Measurements from ENCODE around the gene GALNT10.
"Not testable (repeated sequence)": the region's sequence is repeated elsewhere in the genome, so short reads cannot be mapped to it uniquely, and the experiment has no call there.

The GALNT10 gene

GRCh38 chr5:154190595-154191304, at the start of gene GALNT10:
Gene GALNT10 (plus strand): TSS chr5:154190733. CDS start chr5:154190867, 134 bp downstream.
- DNase-seq: peak; percentile 81

- DNase-seq: no peak
These were observed 48.8 kb upstream of the GALNT10 start for GRCh38 chr5:154141745-154142221.

GRCh38 chr5:154143211-154143641, 47.3 kb upstream of the GALNT10 start:
- DNase-seq: no peak

GRCh38 chr5:154145268-154145667, 45.3 kb upstream of the GALNT10 start:
- DNase-seq: no peak

- DNase-seq: no peak
These were observed 44.1 kb upstream of the GALNT10 start for GRCh38 chr5:154146409-154146808.

GRCh38 chr5:154147666-154148065, 42.9 kb upstream of the GALNT10 start:
- no peak for DNase-seq

GRCh38 chr5:154150471-154150870, 40.1 kb upstream of the GALNT10 start:
- DNase-seq: not testable (repeated sequence)

GRCh38 chr5:154157483-154158378, 32.8 kb upstream of the GALNT10 start:
- DNase-seq: no peak

GRCh38 chr5:154158379-154158737, 32.2 kb upstream of the GALNT10 start:
- DNase-seq: no peak

- no peak for DNase-seq
These were observed 31.2 kb upstream of the GALNT10 start for GRCh38 chr5:154159343-154159742.

- peak; percentile 77 for DNase-seq
These were observed 27.9 kb upstream of the GALNT10 start for GRCh38 chr5:154162539-154163151.

- no peak for DNase-seq
These were observed 26.9 kb upstream of the GALNT10 start for GRCh38 chr5:154163327-154164248.

- DNase-seq: no peak
These were observed 26.3 kb upstream of the GALNT10 start for GRCh38 chr5:154164249-154164581.

GRCh38 chr5:154165886-154166285, 24.6 kb upstream of the GALNT10 start:
- DNase-seq: no peak

- no peak for DNase-seq
These were observed 23.4 kb upstream of the GALNT10 start for GRCh38 chr5:154166901-154167791.

- DNase-seq: peak; percentile 63
These were observed 22.1 kb upstream of the GALNT10 start for GRCh38 chr5:154168395-154168794.

- DNase-seq: no peak
These were observed 17.7 kb upstream of the GALNT10 start for GRCh38 chr5:154172785-154173184.

GRCh38 chr5:154174091-154174490, 16.4 kb upstream of the GALNT10 start:
- DNase-seq: no peak

GRCh38 chr5:154176181-154176580, 14.4 kb upstream of the GALNT10 start:
- peak; percentile 63 for DNase-seq

GRCh38 chr5:154178661-154179060, 11.9 kb upstream of the GALNT10 start:
- DNase-seq: no peak
